HepG2 (cell line): ENCODE measurements around the gene PLA2G4F. TPM values are rescaled to one million over a fixed set of nuclear protein-coding genes. Genes with fewer than 3 reads are reported as not detected.

Experiments used
- ASH2L ChIP-seq: fragments of 300-600, 200-600 bp; sonication (generic); IDR thresholded peaks from 2 replicates; pipeline ENCODE4 v1.7.0; 2017; ENCODE audit warnings: low read depth, mild to moderate bottlenecking, moderate library complexity, mixed read lengths, low read length; ENCODE audit not compliant: insufficient read length
- ISX ChIP-seq: sonication (generic); formaldehyde crosslinking; conservative IDR thresholded peaks from 2 replicates; pipeline ENCODE4 v1.5.0; 2020; ENCODE audit warnings: missing genetic modification reagents
- KAT8 ChIP-seq: IDR thresholded peaks from 2 replicates; pipeline ENCODE4 v1.6.1; 2016; ENCODE audit warnings: missing genetic modification reagents, missing compliant biosample characterization
- RERE ChIP-seq: IDR thresholded peaks from 2 replicates; pipeline ENCODE4 v1.6.1; 2016; ENCODE audit warnings: low read depth, missing genetic modification reagents, missing compliant biosample characterization
- RFX3 ChIP-seq: IDR thresholded peaks from 2 replicates; pipeline ENCODE4 v1.6.1; 2016; ENCODE audit warnings: missing biosample characterization, missing genetic modification reagents
- SOX6 ChIP-seq, 2 experiments: fragments of 450-650 bp in 1 of 2; sonication (generic) in 1 of 2; formaldehyde crosslinking in 1 of 2; IDR thresholded peaks; 2 replicates each; pipeline versions ENCODE4 v1.4.0 to v1.6.1; 2017 to 2020; ENCODE audit warnings: antibody characterized with exemption in 1 of 2, mild to moderate bottlenecking in 1 of 2, missing genetic modification reagents in 1 of 2
- THAP8 ChIP-seq: sonication (generic); formaldehyde crosslinking; IDR thresholded peaks from 2 replicates; pipeline ENCODE4 v1.5.1; 2020; ENCODE audit warnings: missing genetic modification reagents, mild to moderate bottlenecking, borderline replicate concordance
- ZBTB49 ChIP-seq: sonication (generic); formaldehyde crosslinking; IDR thresholded peaks from 2 replicates; pipeline ENCODE4 v1.4.0; 2020; ENCODE audit warnings: missing genetic modification reagents, borderline replicate concordance
- ZC3H13 ChIP-seq: sonication (generic); formaldehyde crosslinking; IDR thresholded peaks from 2 replicates; pipeline ENCODE4 v1.8.1; 2023; ENCODE audit warnings: mild to moderate bottlenecking, missing genetic modification reagents, moderate library complexity
- ZNF280B ChIP-seq: sonication (generic); formaldehyde crosslinking; IDR thresholded peaks from 2 replicates; pipeline ENCODE4 v1.5.0; 2020; ENCODE audit warnings: missing genetic modification reagents, mild to moderate bottlenecking, borderline replicate concordance
- ZNF281 ChIP-seq: sonication (generic); formaldehyde crosslinking; IDR thresholded peaks from 2 replicates; pipeline ENCODE4 v1.4.0; 2020; ENCODE audit warnings: missing genetic modification reagents, borderline replicate concordance
- ZNF326 ChIP-seq: sonication (generic); formaldehyde crosslinking; IDR thresholded peaks from 2 replicates; pipeline ENCODE4 v1.4.0; 2020; ENCODE audit warnings: missing genetic modification reagents, borderline replicate concordance
- ZNF549 ChIP-seq: sonication (generic); formaldehyde crosslinking; IDR thresholded peaks from 2 replicates; pipeline ENCODE4 v1.5.0; 2020; ENCODE audit warnings: missing genetic modification reagents
- ZNF740 ChIP-seq: sonication (generic); formaldehyde crosslinking; IDR thresholded peaks from 2 replicates; pipeline ENCODE4 v1.4.0; 2020; ENCODE audit warnings: missing genetic modification reagents
- polyA plus RNA-seq, 8 experiments: library from polyadenylated mRNA; depleted of rRNA in 3 of 8; stranded (reverse) in 7 of 8; unstranded in 1 of 8; fragments of >200 nt; fragmentation: Illumina TruSeq in 4 of 8; extraction: Trizol in 4 of 8; gene quantifications; 2 replicates each; pipeline versions ENCODE4 v1.2.1 to v1.2.3, GENCODE V29; 2011 to 2016; ENCODE audit warnings: low read depth in 4 of 8, missing spikeins in 1 of 8, mixed read lengths in 1 of 8; ENCODE audit not compliant: insufficient read depth in 1 of 8
- total RNA-seq, 5 experiments: library from RNA; depleted of rRNA; stranded (reverse); fragments of >200 nt; fragmentation: Illumina TruSeq; extraction: Trizol; gene quantifications; 2 replicates each; pipeline ENCODE4 v1.2.3, GENCODE V29; 2016; ENCODE audit warnings: low read depth in 1 of 5

PLA2G4F gene
- total and polyA plus RNA-seq, 2 of the 13 experiments (the other 11 are each of a cell fraction or from before 2014, with no cell fraction given), result 0.07 TPM; not detected in 1

- no peak for TF ChIP-seq ZNF281 (CRISPR knock-in tag)
- peak; percentile 55; the same call in 1 of the 2 replicates for TF ChIP-seq KAT8
- no peak for TF ChIP-seq RERE (CRISPR knock-in tag)
- no peak for TF ChIP-seq ZNF280B (CRISPR knock-in tag)
- no peak for TF ChIP-seq SOX6 (IDR thresholded peaks at IDR 0.05)
- TF ChIP-seq SOX6 (CRISPR knock-in tag; IDR thresholded peaks at IDR 0.05), result peak; percentile 74
- TF ChIP-seq ZC3H13, result no peak
- TF ChIP-seq THAP8 (CRISPR knock-in tag), result no peak
- no peak for TF ChIP-seq ZNF740 (CRISPR knock-in tag)
- no peak for TF ChIP-seq ASH2L
- TF ChIP-seq ZNF549 (CRISPR knock-in tag), result no peak
- no peak for TF ChIP-seq RFX3 (CRISPR knock-in tag)
- TF ChIP-seq ZBTB49 (CRISPR knock-in tag), result no peak
- no peak for TF ChIP-seq ISX (CRISPR knock-in tag)
- no peak for TF ChIP-seq ZNF326
Measured at GRCh38 chr15:42194513-42194912, 38.1 kb upstream of the PLA2G4F start (continued).
